SW480 (cell line): ENCODE results near the gene OTP.
A peak's percentile ranks its signal among the peaks of the same experiment; 100 is the strongest.

Source experiments
- DNase-seq: peaks from one replicate; pipeline ENCODE4 v3.0.0-alpha.2; 2016; ENCODE audit warnings: low spot score

Gene OTP

DNA sequence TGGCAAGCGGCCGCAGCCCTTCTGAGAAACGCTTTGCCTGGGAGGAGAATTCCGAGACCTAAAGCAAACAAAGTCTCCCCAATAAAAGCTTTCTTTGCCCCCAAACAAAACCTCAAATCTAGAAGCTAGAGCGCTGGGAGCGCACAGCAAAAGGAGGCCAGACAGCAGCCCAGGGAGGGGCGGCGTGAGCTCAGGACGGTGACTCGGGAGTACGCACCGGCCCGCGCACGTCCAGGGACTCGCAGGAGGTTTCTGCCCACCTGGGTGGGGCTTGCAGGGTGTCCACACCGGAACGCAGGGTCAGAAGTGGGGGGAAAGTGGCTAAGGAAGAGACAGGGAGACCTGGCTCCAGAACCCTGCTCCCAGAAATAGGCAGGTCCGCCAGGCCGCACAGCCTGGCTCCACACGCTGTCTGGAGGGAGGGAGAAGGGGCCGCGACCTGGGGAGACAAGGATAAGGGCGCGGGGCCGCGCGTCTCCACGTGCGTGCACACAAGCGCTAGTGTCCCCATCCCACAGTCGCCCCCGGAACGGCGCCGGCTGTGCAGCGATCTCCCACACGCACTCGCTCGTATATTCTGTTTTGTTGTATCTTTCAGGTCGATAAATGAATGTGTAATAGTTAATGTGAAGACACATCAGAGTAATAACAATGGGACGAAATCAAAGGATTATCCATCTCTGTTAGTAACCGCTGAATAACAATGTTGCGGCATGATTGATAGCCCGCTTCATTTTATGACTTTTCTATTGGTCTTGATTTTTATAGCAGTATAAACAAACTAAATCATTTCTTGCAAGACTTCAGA lies 2.3 kb upstream of the OTP start:
- DNase-seq, result no peak

DNA sequence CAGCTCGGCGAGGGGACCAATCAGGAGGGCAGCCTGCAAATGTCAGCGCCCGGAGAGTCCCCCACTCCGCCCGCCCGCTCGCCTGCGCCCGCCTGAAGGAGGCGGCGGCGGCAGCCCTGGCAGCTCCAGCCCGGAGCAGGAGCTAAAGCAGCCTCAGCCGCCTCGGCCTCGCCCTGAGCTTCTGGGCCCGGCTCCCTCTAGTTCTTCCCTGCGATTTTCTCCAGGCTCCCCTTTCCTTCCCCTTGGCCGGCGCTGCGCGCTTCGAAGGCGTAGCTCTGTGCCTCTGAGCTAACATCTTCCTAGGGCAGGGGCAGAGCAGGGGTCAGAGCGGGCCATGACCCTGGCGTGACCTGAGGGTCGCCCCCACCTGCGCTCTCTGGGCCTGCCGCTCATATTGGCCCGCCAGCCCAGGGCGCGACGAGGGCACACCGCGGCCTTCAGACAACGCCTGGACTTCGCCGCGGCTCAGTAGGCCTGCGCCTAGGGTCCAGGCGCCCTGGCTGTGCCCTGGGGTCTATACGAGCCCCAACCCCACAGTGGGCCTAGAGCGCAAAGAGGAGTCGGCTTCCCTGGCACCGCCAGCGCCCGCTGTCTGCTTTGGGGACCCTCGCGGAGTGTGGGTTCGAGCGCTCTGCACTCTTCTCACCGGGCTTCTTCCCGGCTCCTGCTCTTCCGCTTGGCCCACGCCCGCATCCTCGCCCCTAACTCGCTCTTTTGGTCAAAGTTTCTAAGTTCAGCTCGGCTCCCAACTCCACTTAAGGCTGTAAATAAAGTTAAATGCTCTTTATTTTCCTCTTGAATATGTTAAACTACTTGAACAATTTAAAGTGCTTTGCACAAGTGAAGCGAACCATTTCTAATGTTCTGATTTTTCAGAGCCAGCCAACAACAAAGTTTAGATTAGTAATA lies 504 bp upstream of the OTP start:
- no peak for DNase-seq

- no peak for DNase-seq
These were observed 1.1 kb downstream of the OTP start for GRCh38 chr5:77637170-77637997.

DNA sequence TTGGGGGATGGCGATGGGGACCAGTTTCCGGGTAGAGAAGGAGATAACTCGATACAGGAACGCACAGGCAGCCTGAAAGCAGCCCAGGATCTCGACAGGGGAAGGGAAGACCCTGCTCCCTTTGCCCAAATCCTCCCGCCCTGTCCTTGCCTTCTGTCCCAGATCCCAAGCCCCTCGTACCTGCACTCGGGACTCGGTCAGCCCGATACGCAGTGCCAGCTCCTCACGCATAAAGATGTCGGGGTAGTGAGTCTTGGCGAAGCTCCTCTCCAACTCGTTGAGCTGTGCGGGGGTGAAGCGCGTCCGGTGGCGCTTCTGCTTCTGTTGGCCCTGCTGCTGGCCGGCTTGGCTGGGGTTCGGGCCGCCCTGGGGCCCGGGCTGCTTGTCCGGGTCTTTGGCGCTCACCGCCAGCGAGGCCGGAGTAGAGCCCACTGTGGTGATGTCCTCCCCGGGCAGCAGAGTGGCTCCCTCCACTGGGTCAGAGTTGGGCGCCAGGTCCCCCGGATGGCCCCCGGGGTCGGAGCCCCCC lies 1.8 kb downstream of the OTP start:
- DNase-seq, result no peak

DNA sequence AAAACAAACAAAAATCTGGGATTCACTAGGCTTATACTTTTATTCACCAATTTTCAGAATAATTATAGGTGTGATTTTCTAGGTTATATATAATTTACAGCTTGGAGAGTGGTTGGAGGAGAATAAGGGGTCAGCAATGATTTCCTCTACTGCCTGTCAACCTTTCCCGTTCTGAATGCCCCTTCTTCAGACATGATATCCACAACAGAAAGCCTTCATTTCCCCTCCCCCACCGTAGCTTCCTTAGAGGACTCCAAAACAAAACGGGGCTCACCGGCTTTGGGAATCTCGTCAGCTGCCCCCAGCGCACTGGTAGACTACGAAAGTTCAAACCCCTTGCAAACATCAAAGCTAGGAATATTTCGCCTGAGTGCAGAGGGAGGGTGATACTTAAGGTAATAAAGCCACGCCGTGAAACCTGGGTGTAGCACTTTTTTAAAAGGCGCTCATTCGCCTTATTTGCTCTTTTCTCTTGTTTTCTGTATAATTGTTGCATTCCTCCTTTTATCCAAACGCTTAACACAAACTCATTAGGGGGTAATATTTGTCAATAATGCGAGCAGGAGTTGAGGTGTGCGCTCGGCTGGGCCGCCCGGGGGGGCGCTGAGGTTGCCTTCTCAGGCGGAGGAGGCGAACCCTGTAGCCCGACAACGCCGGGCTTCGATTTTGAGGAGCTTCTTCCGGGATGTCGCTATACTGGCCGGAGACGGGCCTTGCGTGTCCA lies 2.4 kb downstream of the OTP start:
- no peak for DNase-seq

- DNase-seq, result no peak
These were observed 3.2 kb downstream of the OTP start for GRCh38 chr5:77635067-77635916.

DNA sequence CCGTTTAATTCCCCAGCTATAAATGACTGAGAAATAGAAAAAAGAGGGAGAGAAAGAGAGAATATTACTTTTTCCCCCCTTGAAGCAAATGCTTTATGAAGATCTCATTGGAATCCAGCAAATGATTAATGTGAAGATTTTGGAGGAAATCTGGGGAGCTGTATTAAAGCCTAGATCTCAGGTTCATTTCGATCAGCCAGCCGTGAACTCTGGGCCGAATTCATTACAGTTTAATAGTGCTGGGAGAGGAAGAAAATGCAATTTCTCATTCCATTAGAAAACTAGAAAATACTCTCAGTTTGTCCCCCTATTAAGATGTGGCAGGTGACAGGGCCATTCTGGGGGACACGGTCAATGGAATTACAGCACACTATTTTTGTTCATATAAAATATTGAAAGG lies 4.8 kb downstream of the OTP start:
- no peak for DNase-seq

DNA sequence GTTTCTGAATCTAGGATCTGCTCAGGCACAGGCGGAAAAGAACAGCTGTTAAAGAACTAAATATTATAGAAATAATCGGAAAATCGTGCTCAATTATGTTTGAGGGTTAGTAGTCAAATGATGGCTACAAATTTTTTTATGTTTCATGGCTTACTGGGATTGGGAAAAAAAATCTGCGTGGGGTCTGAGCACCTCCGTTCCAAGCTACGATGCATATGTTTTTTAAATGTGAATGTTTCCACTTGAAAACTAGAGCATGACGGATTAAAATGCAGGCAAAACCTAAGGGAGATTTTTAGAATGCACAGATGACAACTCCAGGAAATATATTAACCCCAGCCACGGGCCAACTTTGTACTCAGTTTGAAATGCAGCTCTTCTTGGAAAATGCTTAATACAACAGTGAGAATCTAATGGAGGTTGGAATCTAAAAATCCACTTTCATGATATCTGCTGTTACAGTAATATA lies 5.3 kb downstream of the OTP start:
- no peak for DNase-seq

DNA sequence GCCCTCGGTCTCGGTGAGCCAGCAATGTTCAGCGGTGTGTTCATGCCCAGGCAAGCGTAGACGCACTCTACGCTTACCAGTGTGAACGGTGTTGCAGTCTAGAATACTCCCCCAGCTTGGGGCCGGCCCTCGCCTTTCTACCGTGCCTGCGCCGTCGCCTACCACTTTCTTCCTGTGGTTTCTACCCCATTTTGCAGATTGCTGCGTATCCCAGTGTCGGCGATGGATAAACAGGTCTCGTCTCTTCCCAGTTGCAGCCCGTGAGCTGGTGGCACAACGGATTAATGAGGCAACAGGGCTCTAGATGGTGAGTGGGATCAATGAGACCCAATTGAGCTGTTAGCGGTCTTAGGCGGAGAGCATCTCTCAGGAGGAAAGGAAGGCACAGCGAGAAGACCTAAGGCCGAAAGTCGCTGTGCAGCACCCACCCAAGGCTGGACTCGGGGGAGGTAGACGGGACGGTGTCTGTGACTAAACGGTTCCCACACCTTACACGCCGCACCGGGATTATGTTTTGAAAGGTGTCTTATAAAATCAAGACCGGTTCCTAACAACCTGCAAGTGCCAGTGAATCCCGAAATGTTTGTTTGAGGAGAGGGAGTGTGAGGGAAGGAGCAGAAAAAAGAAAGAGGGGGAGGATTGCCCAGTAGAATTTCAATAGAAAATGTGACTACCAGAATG lies 5.8 kb downstream of the OTP start:
- DNase-seq, result no peak

DNA sequence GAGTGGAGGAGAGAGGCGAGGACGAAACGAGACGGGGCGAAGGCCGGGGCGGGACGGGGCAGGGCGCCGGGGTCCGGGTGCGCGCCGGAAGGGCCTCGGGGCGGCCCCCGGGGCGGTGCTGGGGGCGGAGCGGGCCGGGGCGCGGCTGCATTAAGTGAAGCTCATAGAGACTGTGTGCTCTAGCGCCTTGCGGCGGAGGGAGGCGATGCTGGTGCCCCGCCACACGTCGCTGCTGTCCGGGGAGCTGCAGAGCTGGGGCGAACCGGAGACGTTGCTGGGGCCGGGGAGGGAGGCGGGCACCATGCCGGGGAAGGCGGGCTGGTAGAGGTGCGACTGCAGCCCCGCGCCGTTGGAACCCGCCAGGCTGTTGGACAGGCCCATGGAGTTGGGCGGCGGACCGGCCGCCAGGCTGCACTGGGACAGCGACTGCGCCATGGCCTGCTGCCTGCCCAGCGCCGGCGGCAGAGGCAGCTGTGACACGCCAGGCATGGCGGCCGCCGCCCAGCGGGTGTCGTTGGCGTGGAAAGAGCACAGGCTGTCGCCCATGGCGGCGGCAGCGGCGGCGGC lies 8.3 kb downstream of the OTP start:
- peak; percentile 86 for DNase-seq

DNA sequence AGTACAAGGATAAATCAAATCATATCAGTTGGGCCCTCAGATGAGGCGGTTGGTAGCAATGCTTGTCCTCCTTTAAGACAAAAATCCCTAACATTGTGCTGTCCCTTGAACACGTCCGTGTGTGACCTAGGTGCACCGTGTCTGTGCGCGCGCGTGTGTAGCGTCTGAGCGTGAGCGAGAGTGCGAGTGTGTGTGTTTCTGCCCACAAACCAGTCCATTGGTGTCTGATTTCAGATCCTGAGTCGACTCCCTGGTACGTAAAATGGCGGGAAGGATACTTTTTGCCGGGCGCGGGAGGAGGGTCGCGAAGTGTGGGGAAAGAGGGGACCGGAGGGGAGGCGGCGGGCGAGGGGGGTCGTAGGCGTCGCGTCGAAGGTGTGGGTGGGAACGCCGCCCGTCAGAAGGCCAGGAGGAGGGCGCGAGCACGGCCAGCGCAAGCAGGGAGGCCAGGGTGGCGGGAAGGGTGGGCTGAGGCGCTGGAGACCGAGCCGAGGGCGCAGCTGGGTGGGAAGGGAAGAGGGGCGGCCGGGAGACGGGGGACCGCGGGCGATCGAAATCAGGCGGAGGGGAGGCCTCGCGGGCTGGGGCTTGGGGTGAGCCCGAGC lies 8.9 kb downstream of the OTP start:
- peak; percentile 53 for DNase-seq

DNA sequence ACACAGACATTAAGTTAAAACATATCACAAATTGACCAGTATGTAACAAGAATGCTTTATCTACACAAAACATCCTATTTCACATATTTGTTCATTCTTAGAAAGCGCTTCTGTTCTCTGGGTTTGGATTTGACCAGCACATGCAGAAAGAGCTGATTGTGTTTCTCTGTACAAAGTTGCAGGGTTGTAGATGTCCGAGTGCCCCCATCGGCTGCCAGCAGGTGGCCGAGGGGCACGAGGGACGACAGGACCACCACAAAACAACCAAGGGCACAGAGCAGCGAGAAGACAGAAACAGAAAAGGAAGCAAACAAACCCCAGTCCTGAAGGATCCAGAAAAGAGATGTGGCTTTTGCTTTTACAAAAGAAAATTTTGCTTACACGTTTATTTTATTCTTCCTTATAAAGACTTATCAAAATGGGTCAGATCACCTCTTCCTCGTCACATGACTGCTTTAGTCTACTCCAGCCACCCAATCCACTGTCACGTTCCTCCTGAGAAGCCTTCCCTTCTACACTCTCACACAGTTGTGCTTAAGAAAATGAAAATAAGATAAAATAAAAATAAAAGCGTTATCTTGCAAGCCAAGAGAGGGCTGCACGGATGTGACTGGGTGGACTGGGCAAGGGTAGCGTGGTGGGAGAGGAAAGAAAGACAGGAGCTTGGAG lies 9.5 kb downstream of the OTP start:
- DNase-seq, result no peak

GRCh38 chr5:77627869-77628674 lies 10.4 kb downstream of the OTP start:
- no peak for DNase-seq

DNA sequence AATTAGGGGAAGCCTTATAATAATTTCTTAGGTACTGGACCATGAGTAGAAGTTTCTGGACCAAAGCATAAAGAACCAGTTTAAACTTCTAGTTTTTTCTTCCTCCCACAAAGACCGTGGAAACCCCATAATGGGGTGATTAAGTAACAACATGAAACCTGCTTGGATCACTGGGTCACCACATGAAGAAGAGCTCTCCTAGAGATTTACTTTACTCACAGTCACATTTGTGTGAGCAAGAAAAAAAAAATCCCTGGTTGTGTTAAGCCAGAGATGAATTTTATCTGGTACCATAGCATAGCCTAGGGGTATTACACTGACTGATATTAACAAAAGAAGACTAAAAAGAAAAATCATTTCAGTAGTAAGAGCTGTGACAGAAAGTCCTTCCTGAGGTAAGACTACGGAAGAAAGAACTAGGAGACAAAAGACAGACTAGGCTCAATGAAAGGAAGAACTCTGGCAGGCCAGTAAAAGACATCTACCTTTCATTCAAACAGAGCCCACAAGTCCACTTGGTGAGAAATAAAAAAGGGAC lies 15.2 kb downstream of the OTP start:
- no peak for DNase-seq

GRCh38 chr5:77621440-77621839 lies 17.1 kb downstream of the OTP start:
- DNase-seq, result no peak

- DNase-seq, result peak; percentile 79
These were observed 18.1 kb downstream of the OTP start for GRCh38 chr5:77620405-77620804.

- no peak for DNase-seq
These were observed 21.6 kb downstream of the OTP start for GRCh38 chr5:77616920-77617319.
